ENCODE measurements around the gene GBP5.

The GBP5 gene

GRCh38 chr1:89304572-89305230, 32.0 kb upstream of the GBP5 start:
- no peak for TF ChIP-seq SIN3A (IDR thresholded peaks at IDR 0.05; ENCODE audit: borderline replicate concordance, insufficient read depth, low read length)

DNA sequence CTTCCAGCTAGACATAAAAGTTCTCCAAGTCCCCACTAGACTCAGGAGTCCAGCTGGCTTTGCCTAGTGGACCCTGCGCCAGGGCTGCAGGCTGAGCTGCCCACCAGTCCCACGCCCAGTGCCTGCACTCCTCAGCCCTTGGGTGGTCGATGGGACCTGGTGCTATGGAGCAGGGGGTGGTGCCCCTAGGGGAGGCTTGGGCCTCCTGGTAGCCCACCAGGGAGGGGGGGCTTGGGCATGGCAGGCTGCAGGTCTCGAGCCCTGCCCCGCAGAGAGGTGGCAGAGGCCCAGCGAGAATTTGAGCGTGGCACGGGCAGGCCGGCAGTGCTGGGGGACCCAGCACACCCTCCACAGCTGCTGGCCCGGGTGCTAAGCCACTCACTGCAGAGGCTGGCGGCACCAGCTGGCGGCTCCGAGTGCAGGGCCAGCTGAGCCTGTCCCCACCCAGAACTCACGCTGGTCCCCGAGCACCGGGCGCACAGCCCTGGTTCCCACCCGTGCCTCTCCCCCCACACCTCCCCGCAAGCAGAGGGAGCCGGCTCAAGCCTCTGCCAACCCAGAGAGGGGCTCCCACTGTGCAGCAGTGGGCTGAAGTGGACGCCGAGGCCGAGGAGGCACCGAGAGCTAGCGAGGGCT, 30.2 kb upstream of the GBP5 start:
- TF ChIP-seq TAF1 (IDR thresholded peaks at IDR 0.05; ENCODE audit: borderline replicate concordance, insufficient read depth, low read length), result no peak
- TF ChIP-seq FOXP2 (optimal IDR thresholded peaks at IDR 0.05; ENCODE audit: borderline replicate concordance, extremely low read depth, extremely low read length, insufficient read depth), result no peak
- TF ChIP-seq, protein P1, sequence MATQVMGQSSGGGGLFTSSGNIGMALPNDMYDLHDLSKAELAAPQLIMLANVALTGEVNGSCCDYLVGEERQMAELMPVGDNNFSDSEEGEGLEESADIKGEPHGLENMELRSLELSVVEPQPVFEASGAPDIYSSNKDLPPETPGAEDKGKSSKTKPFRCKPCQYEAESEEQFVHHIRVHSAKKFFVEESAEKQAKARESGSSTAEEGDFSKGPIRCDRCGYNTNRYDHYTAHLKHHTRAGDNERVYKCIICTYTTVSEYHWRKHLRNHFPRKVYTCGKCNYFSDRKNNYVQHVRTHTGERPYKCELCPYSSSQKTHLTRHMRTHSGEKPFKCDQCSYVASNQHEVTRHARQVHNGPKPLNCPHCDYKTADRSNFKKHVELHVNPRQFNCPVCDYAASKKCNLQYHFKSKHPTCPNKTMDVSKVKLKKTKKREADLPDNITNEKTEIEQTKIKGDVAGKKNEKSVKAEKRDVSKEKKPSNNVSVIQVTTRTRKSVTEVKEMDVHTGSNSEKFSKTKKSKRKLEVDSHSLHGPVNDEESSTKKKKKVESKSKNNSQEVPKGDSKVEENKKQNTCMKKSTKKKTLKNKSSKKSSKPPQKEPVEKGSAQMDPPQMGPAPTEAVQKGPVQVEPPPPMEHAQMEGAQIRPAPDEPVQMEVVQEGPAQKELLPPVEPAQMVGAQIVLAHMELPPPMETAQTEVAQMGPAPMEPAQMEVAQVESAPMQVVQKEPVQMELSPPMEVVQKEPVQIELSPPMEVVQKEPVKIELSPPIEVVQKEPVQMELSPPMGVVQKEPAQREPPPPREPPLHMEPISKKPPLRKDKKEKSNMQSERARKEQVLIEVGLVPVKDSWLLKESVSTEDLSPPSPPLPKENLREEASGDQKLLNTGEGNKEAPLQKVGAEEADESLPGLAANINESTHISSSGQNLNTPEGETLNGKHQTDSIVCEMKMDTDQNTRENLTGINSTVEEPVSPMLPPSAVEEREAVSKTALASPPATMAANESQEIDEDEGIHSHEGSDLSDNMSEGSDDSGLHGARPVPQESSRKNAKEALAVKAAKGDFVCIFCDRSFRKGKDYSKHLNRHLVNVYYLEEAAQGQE (IDR thresholded peaks at IDR 0.05; ENCODE audit: insufficient read depth in 1 of 2, low read depth in 2 of 2, low read length in 2 of 2), result no peak

- TF ChIP-seq FOXP2 (optimal IDR thresholded peaks at IDR 0.05; ENCODE audit: borderline replicate concordance, extremely low read depth, extremely low read length, insufficient read depth) (no peak), SIN3A (IDR thresholded peaks at IDR 0.05; ENCODE audit: borderline replicate concordance, insufficient read depth, low read length) (no peak), TAF1 (IDR thresholded peaks at IDR 0.05; ENCODE audit: borderline replicate concordance, insufficient read depth, low read length) (no peak), POLR2AphosphoS5 (IDR thresholded peaks at IDR 0.05; ENCODE audit: low read depth, low read length) (no peak)
- TF ChIP-seq, protein P1 (IDR thresholded peaks at IDR 0.05; ENCODE audit: insufficient read depth in 1 of 2, low read depth in 2 of 2, low read length in 2 of 2), result no peak
These were observed 25.8 kb upstream of the GBP5 start for GRCh38 chr1:89298461-89298860.

GRCh38 chr1:89295187-89295586, 22.5 kb upstream of the GBP5 start:
- no peak for TF ChIP-seq POLR2AphosphoS5 (IDR thresholded peaks at IDR 0.05; ENCODE audit: low read depth, low read length)
- TF ChIP-seq, protein P1 (IDR thresholded peaks at IDR 0.05; ENCODE audit: insufficient read depth in 1 of 2, low read depth in 2 of 2, low read length in 2 of 2), result no peak
- no peak for TF ChIP-seq TAF1 (IDR thresholded peaks at IDR 0.05; ENCODE audit: borderline replicate concordance, insufficient read depth, low read length)
- no peak for TF ChIP-seq FOXP2 (optimal IDR thresholded peaks at IDR 0.05; ENCODE audit: borderline replicate concordance, extremely low read depth, extremely low read length, insufficient read depth)
- no peak for TF ChIP-seq SIN3A (IDR thresholded peaks at IDR 0.05; ENCODE audit: borderline replicate concordance, insufficient read depth, low read length)

- no peak for TF ChIP-seq POLR2AphosphoS5 (IDR thresholded peaks at IDR 0.05; ENCODE audit: low read depth, low read length)
- TF ChIP-seq, protein P1 (IDR thresholded peaks at IDR 0.05; ENCODE audit: insufficient read depth in 1 of 2, low read depth in 2 of 2, low read length in 2 of 2), result no peak
- TF ChIP-seq TAF1 (IDR thresholded peaks at IDR 0.05; ENCODE audit: borderline replicate concordance, insufficient read depth, low read length), result no peak
- no peak for TF ChIP-seq SIN3A (IDR thresholded peaks at IDR 0.05; ENCODE audit: borderline replicate concordance, insufficient read depth, low read length)
- TF ChIP-seq FOXP2 (optimal IDR thresholded peaks at IDR 0.05; ENCODE audit: borderline replicate concordance, extremely low read depth, extremely low read length, insufficient read depth), result no peak
These were observed 18.6 kb upstream of the GBP5 start for GRCh38 chr1:89291276-89291675.
